ENCODE results near the gene DENND1C. TPM values are rescaled to one million over a fixed set of nuclear protein-coding genes. Genes with fewer than 3 reads are reported as not detected.
A peak's percentile ranks its signal among the peaks of the same experiment; 100 is the strongest.

DENND1C gene
- polyA plus RNA-seq, 1 donor from 2014 or later: 0.17 TPM

DNA sequence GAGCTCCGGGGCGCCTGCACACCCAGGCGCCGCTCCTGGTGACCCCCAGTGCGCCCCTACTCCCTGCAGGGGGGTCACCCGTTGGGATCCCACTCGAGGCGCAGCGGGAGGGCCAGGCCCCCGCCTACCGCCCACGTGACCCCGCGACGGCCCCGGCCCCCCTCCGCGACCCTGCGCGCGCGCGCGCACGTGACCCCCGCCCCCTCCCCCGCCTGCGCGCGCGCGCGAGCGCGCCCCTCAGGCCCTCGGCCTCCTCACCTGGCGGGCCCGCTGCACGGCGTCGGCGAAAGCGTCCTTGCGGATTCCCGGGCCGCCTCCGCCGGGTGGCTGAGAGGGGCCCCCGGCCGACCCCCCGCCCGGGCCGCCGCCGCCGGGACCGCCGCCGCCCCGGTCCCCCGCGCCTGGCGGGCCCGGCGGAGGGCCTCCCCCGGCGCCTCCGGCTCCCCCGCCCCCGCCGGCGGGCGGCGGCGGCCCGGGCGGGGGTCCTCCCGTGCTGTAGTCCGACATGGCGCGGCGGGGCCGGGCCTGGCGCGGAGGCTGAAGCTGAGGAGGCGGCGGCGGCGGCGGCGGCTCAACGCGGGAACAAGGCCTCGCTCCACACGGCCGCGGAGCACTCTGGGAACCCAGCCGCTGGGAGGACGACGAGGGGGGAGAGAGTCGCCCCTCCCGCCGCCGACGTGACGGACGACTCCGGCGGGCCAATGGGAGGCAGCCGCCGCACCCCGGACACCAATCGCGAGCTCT is 57.2 kb downstream of the DENND1C start, which contains the start of gene KHSRP:
TSS of gene KHSRP (minus strand) at position 617 of the 744 bp plus-strand sequence. CDS start at position 507, 110 bp downstream.
- Histone ChIP-seq H3K9ac (ENCODE audit: low read length) (peak within 1 kb of the TSS; percentile 84), H4K20me1 (ENCODE audit: insufficient read depth) (peaks cover 26% of the 10 kb centered on the region), H3K9me2 (ENCODE audit: insufficient read depth, low read length) (no peaks in the 10 kb centered on the region), H3K36me3 (ENCODE audit: insufficient read depth, low read length) (no peaks in the 10 kb centered on the region), H3K9me3 (ENCODE audit: low read length) (no peaks in the 10 kb centered on the region), H3F3A (ENCODE audit: insufficient read depth, low read length, poor library complexity, severe bottlenecking) (no peaks in the 10 kb centered on the region), H3K4me3 (ENCODE audit: low read length) (peak within 1 kb of the TSS; percentile 96), H2AFZ (ENCODE audit: low read depth, low read length) (peak within 1 kb of the TSS; percentile 41), H3K79me2 (replicated peaks; ENCODE audit: insufficient read depth, low read length) (peaks cover 38% of the 10 kb centered on the region), H3K27ac (ENCODE audit: low read length) (peak within 1 kb of the TSS; percentile 85), H3K4me2 (ENCODE audit: low read length) (peak within 1 kb of the TSS; percentile 81), H3K27me3 (ENCODE audit: insufficient read depth, low read depth, low read length) (no peaks in the 10 kb centered on the region)
- TF ChIP-seq, protein P1, sequence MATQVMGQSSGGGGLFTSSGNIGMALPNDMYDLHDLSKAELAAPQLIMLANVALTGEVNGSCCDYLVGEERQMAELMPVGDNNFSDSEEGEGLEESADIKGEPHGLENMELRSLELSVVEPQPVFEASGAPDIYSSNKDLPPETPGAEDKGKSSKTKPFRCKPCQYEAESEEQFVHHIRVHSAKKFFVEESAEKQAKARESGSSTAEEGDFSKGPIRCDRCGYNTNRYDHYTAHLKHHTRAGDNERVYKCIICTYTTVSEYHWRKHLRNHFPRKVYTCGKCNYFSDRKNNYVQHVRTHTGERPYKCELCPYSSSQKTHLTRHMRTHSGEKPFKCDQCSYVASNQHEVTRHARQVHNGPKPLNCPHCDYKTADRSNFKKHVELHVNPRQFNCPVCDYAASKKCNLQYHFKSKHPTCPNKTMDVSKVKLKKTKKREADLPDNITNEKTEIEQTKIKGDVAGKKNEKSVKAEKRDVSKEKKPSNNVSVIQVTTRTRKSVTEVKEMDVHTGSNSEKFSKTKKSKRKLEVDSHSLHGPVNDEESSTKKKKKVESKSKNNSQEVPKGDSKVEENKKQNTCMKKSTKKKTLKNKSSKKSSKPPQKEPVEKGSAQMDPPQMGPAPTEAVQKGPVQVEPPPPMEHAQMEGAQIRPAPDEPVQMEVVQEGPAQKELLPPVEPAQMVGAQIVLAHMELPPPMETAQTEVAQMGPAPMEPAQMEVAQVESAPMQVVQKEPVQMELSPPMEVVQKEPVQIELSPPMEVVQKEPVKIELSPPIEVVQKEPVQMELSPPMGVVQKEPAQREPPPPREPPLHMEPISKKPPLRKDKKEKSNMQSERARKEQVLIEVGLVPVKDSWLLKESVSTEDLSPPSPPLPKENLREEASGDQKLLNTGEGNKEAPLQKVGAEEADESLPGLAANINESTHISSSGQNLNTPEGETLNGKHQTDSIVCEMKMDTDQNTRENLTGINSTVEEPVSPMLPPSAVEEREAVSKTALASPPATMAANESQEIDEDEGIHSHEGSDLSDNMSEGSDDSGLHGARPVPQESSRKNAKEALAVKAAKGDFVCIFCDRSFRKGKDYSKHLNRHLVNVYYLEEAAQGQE (IDR thresholded peaks at IDR 0.05; ENCODE audit: borderline replicate concordance): peak; percentile 54
- TF ChIP-seq TAF1 (IDR thresholded peaks at IDR 0.05; ENCODE audit: low read depth): no peak
- peak; percentile 96 for TF ChIP-seq POLR2AphosphoS5 (IDR thresholded peaks at IDR 0.05)
- TF ChIP-seq MXI1 (conservative IDR thresholded peaks at IDR 0.05; ENCODE audit: poor library complexity, severe bottlenecking): peak; percentile 31

DNA sequence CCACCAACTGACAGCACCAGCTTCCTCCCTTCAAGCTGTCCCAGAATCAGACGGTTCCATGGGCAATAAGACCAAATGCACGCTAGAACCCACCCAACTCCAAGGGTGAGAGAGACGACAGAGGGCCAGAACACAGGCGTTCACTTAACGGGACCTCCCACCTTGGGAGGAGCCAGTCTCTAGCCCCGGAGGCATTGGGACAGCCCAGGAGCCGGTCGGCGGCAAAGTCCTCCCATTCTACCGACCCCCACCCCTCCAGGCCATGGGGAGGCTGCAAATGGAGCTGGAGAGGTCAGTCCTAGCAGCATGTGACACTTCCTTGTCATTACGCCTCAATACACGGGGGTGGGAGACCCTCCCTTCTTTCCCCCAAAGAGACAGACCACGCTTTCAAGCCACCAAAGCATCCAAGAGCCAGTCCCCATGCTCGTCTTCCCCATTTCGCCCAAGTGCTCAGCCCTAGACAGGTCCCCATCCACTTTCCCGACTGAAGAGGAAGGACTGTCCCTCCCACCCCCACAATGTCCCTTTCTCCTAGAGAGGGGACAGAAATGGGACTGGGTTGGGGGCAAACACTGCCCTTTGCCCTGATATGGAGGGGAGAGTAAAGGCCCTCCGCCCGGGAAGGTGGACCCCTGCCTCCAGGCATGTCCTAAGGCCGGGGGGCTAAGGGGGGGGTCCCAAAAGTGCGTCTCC is 57.9 kb downstream of the DENND1C start:
- peaks cover 32% of the 10 kb centered on the region for H4K20me1 ChIP-seq (ENCODE audit: insufficient read depth)
- no peak overlapping the region for H2AFZ ChIP-seq (ENCODE audit: low read depth, low read length)

More for the DNA sequence above, 57.9 kb downstream of the DENND1C start:
- H3K79me2 ChIP-seq (replicated peaks; ENCODE audit: insufficient read depth, low read length): peaks cover 38% of the 10 kb centered on the region
- H3F3A ChIP-seq (ENCODE audit: insufficient read depth, low read length, poor library complexity, severe bottlenecking): no peaks in the 10 kb centered on the region
- peak overlapping the region; percentile 96 for H3K4me3 ChIP-seq (ENCODE audit: low read length)
- H3K27ac ChIP-seq (ENCODE audit: low read length): peak overlapping the region; percentile 59
- H3K36me3 ChIP-seq (ENCODE audit: insufficient read depth, low read length): no peaks in the 10 kb centered on the region
- no peaks in the 10 kb centered on the region for H3K27me3 ChIP-seq (ENCODE audit: insufficient read depth, low read depth, low read length)
- peak overlapping the region; percentile 84 for H3K9ac ChIP-seq (ENCODE audit: low read length)
- H3K4me2 ChIP-seq (ENCODE audit: low read length): peak overlapping the region; percentile 81
- TF ChIP-seq RAD21 (conservative IDR thresholded peaks at IDR 0.05) (no peak), MXI1 (conservative IDR thresholded peaks at IDR 0.05; ENCODE audit: poor library complexity, severe bottlenecking) (peak; percentile 24), SMC3 (conservative IDR thresholded peaks at IDR 0.05; ENCODE audit: poor library complexity) (peak; percentile 22)
- TF ChIP-seq, protein P1 (IDR thresholded peaks at IDR 0.05; ENCODE audit: borderline replicate concordance): no peak
- no peaks in the 10 kb centered on the region for H3K9me2 ChIP-seq (ENCODE audit: insufficient read depth, low read length)
- H3K9me3 ChIP-seq (ENCODE audit: low read length): no peaks in the 10 kb centered on the region
